ENCODE measurements around the gene MAK.
"Not testable (repeated sequence)": the region's sequence is repeated elsewhere in the genome, so short reads cannot be mapped to it uniquely, and the experiment has no call there.

The MAK gene

GRCh38 chr6:10722570-10722819 is 115.8 kb downstream of the MAK start:
- DNase-seq = no peak

GRCh38 chr6:10721850-10722569 is 116.3 kb downstream of the MAK start:
- no peak for DNase-seq

- DNase-seq = not testable (repeated sequence)
These were observed 117.1 kb downstream of the MAK start for GRCh38 chr6:10720960-10721849.

- DNase-seq = no peak
These were observed 117.9 kb downstream of the MAK start for GRCh38 chr6:10720265-10720959.

GRCh38 chr6:10719964-10720264 is 118.4 kb downstream of the MAK start:
- no peak for DNase-seq

GRCh38 chr6:10719296-10719963 is 118.9 kb downstream of the MAK start:
- DNase-seq = no peak

- no peak for DNase-seq
These were observed 124.4 kb downstream of the MAK start for GRCh38 chr6:10713962-10714361.
